ENCODE measurements around the gene RTN4IP1. TPM values are rescaled to one million over a fixed set of nuclear protein-coding genes. Genes with fewer than 3 reads are reported as not detected.

Gene RTN4IP1
- polyA plus RNA-seq, 1 of the 3 experiments (the other 2 are of a cell fraction): 4.3 TPM

- no peak overlapping the region for H3K4me3 ChIP-seq (ENCODE audit: low read depth in 2 of 2, low read length in 1 of 2)
- no peaks in the 10 kb centered on the region for H4K20me1 ChIP-seq (ENCODE audit: insufficient read depth)
- no peak overlapping the region for H3K9ac ChIP-seq
- no peaks in the 10 kb centered on the region for H3F3A ChIP-seq (replicated peaks; ENCODE audit: insufficient read depth)
- no peaks in the 10 kb centered on the region for H3K79me2 ChIP-seq (ENCODE audit: insufficient read depth)
- TF ChIP-seq JUND (IDR thresholded peaks at IDR 0.05) (no peak), SMC3 (IDR thresholded peaks at IDR 0.05; ENCODE audit: low read depth, low read length) (peak; percentile 69), RAD21 (IDR thresholded peaks at IDR 0.05; ENCODE audit: low read length) (peak; percentile 71), NRF1 (IDR thresholded peaks at IDR 0.05; ENCODE audit: low read depth, low read length) (peak; percentile 10; the same call in 1 of the 2 replicates), CTCF (IDR thresholded peaks at IDR 0.05) (peak; percentile 41)
- H3K9me2 ChIP-seq: no peaks in the 10 kb centered on the region
- H3K4me1 ChIP-seq (ENCODE audit: control insufficient read depth in 1 of 2, insufficient read depth in 2 of 2, low read depth in 1 of 2, low read length in 1 of 2): no peaks in the 10 kb centered on the region
- H3K4me2 ChIP-seq: no peak overlapping the region
- no peaks in the 10 kb centered on the region for H3K27me3 ChIP-seq (ENCODE audit: insufficient read depth)
- ChIA-PET POLR2A (interaction anchor here (0.7 to 1.3 kb wide), 4 partner anchors 363 to 474 kb away, joined by 3 to 6 read pairs (median 3); partner anchors contain the start of gene CD24), CTCF (interaction anchor here (0.6 to 4.6 kb wide), 19 partner anchors 8 to 382 kb away, joined by 3 to 90 read pairs (median 3); partner anchors contain the start of gene CD24)
- WGBS (ENCODE audit: low lambda C conversion rate): 83% methylated on average over 6 of the region's 6 CpGs
- no peak overlapping the region for H3K27ac ChIP-seq (ENCODE audit: low read depth in 2 of 2, low read length in 1 of 2)
- peak; percentile 39 for DNase-seq
- H3K36me3 ChIP-seq (replicated peaks in 1 of 2; ENCODE audit: control insufficient read depth in 1 of 2, insufficient read depth in 2 of 2, low read length in 1 of 2): peaks cover 3 to 4% of the 10 kb centered on the region in 2 experiments
- H2AFZ ChIP-seq (ENCODE audit: low read depth): no peak overlapping the region
- H3K9me3 ChIP-seq: no peaks in the 10 kb centered on the region
Measured at GRCh38 chr6:106609699-106610098, 19.6 kb downstream of the RTN4IP1 start.

- no peaks in the 10 kb centered on the region for H4K20me1 ChIP-seq (ENCODE audit: insufficient read depth)
- H3K9ac ChIP-seq: no peak overlapping the region
- peaks cover 0 to under 1% of the 10 kb centered on the region in 2 experiments for H3K36me3 ChIP-seq (replicated peaks in 1 of 2; ENCODE audit: control insufficient read depth in 1 of 2, insufficient read depth in 2 of 2, low read length in 1 of 2)
- H3K27ac ChIP-seq (ENCODE audit: low read depth in 2 of 2, low read length in 1 of 2): no peak overlapping the region
- H3K4me3 ChIP-seq (ENCODE audit: low read depth in 2 of 2, low read length in 1 of 2): no peak overlapping the region
- H3F3A ChIP-seq (replicated peaks; ENCODE audit: insufficient read depth): no peaks in the 10 kb centered on the region
- no peaks in the 10 kb centered on the region for H3K79me2 ChIP-seq (ENCODE audit: insufficient read depth)
- ChIA-PET CTCF (interaction anchor here (0.6 to 4.6 kb wide), 13 partner anchors 9 to 419 kb away, joined by 3 to 90 read pairs (median 3); no protein-coding TSS in a partner anchor), POLR2A (no interaction called here)
- no peaks in the 10 kb centered on the region for H3K9me2 ChIP-seq
- H3K4me1 ChIP-seq (ENCODE audit: control insufficient read depth in 1 of 2, insufficient read depth in 2 of 2, low read depth in 1 of 2, low read length in 1 of 2): no peaks in the 10 kb centered on the region
- peak; percentile 51 for DNase-seq
- WGBS (ENCODE audit: low lambda C conversion rate): 14% methylated on average over 2 of the region's 2 CpGs
- H3K4me2 ChIP-seq: no peak overlapping the region
- no peaks in the 10 kb centered on the region for H3K27me3 ChIP-seq (ENCODE audit: insufficient read depth)
- no peaks in the 10 kb centered on the region for H3K9me3 ChIP-seq
- H2AFZ ChIP-seq (ENCODE audit: low read depth): no peak overlapping the region
- TF ChIP-seq RXRA (IDR thresholded peaks at IDR 0.05; ENCODE audit: borderline replicate concordance, low read depth) (no peak), FOXJ3 (CRISPR knock-in tag; IDR thresholded peaks at IDR 0.05) (no peak), SMC3 (IDR thresholded peaks at IDR 0.05; ENCODE audit: low read depth, low read length) (peak; percentile 56), MAX (IDR thresholded peaks at IDR 0.05; ENCODE audit: low read depth) (no peak), RAD21 (IDR thresholded peaks at IDR 0.05; ENCODE audit: low read length) (peak; percentile 61), EP300 (IDR thresholded peaks at IDR 0.05; ENCODE audit: borderline replicate concordance in 1 of 2, low read depth in 1 of 2, low read length in 1 of 2) (no peak), CTCF (IDR thresholded peaks at IDR 0.05) (peak; percentile 61)
Measured at GRCh38 chr6:106608080-106608668, 21.1 kb downstream of the RTN4IP1 start.

All from SK-N-SH (cell line).